Mesenchymal stem cell (in vitro differentiated cells and primary cell): ENCODE results near the gene TVP23A. TPM values are rescaled to one million over a fixed set of nuclear protein-coding genes. Genes with fewer than 3 reads are reported as not detected.

Experiments used
- DNase-seq: peaks from one replicate; pipeline ENCODE4 v3.0.0-alpha.2; 2013
- H2AFZ ChIP-seq: one replicate; pipeline ENCODE4 v1.6.1; 2013; ENCODE audit warnings: low read depth, mild to moderate bottlenecking, control low read depth, inconsistent platforms, low read length, moderate library complexity
- H2AK5ac ChIP-seq: 2 replicates; pipeline ENCODE4 v1.6.1; 2013; ENCODE audit warnings: low read length, moderate library complexity, mild to moderate bottlenecking, inconsistent platforms; ENCODE audit not compliant: severe bottlenecking
- H2BK120ac ChIP-seq: one replicate; pipeline ENCODE4 v1.6.1; 2013; ENCODE audit warnings: low read depth, mild to moderate bottlenecking, inconsistent platforms, low read length, moderate library complexity
- H2BK12ac ChIP-seq, 2 experiments: one replicate each; pipeline ENCODE4 v1.6.1; 2013; ENCODE audit warnings: inconsistent platforms in 2 of 2, low read length in 2 of 2, mild to moderate bottlenecking in 2 of 2, moderate library complexity in 2 of 2, control low read depth in 1 of 2
- H2BK15ac ChIP-seq: one replicate; pipeline ENCODE4 v1.6.1; 2013; ENCODE audit warnings: mild to moderate bottlenecking, low read depth, inconsistent platforms; ENCODE audit not compliant: poor library complexity, severe bottlenecking
- H2BK5ac ChIP-seq: 2 replicates; pipeline ENCODE4 v1.6.1; 2013; ENCODE audit warnings: low read depth, mild to moderate bottlenecking, low read length, control low read depth, inconsistent platforms; ENCODE audit not compliant: poor library complexity, severe bottlenecking
- H3K14ac ChIP-seq, 2 experiments: one replicate each; pipeline ENCODE4 v1.6.1; 2013; ENCODE audit warnings: inconsistent platforms in 2 of 2, low read length in 2 of 2, control low read depth in 1 of 2, mild to moderate bottlenecking in 1 of 2, moderate library complexity in 1 of 2
- H3K18ac ChIP-seq, 2 experiments: one replicate each; pipeline ENCODE4 v1.6.1; 2013; ENCODE audit warnings: inconsistent platforms in 2 of 2, low read length in 2 of 2, control low read depth in 1 of 2, low read depth in 1 of 2, mild to moderate bottlenecking in 1 of 2
- H3K23ac ChIP-seq, 2 experiments: one replicate each; pipeline ENCODE4 v1.6.1; 2013; ENCODE audit warnings: inconsistent platforms in 2 of 2, low read length in 2 of 2, mild to moderate bottlenecking in 2 of 2, moderate library complexity in 2 of 2, control low read depth in 1 of 2
- H3K27ac ChIP-seq: 2 replicates; pipeline ENCODE4 v1.5.1; 2013; ENCODE audit warnings: mild to moderate bottlenecking, moderate library complexity, low read length, control low read depth, inconsistent platforms; ENCODE audit not compliant: poor library complexity, severe bottlenecking
- H3K27me3 ChIP-seq, 2 experiments: 2 replicates each; pipeline versions ENCODE4 v1.6.1 to v1.7.0; 2013; ENCODE audit warnings: low read length in 2 of 2, mild to moderate bottlenecking in 2 of 2, moderate library complexity in 2 of 2, control low read depth in 1 of 2, inconsistent platforms in 1 of 2; ENCODE audit not compliant: control insufficient read depth in 1 of 2, insufficient read depth in 1 of 2
- H3K36me3 ChIP-seq, 2 experiments: 2 replicates each; pipeline versions ENCODE4 v1.6.1 to v1.7.0; 2013; ENCODE audit warnings: low read length in 2 of 2, control low read depth in 1 of 2, inconsistent platforms in 1 of 2, low read depth in 1 of 2, mild to moderate bottlenecking in 1 of 2; ENCODE audit not compliant: insufficient read depth in 2 of 2, control insufficient read depth in 1 of 2
- H3K4ac ChIP-seq, 2 experiments: one replicate each; pipeline ENCODE4 v1.6.1; 2013; ENCODE audit warnings: inconsistent platforms in 2 of 2, low read length in 2 of 2, mild to moderate bottlenecking in 2 of 2, moderate library complexity in 2 of 2, control low read depth in 1 of 2, low read depth in 1 of 2
- H3K4me1 ChIP-seq: 2 replicates; pipeline ENCODE4 v1.6.1; 2013; ENCODE audit warnings: low read depth, low read length, control low read depth; ENCODE audit not compliant: control insufficient read depth, insufficient read depth
- H3K4me2 ChIP-seq: 2 replicates; pipeline ENCODE4 v1.6.1; 2013; ENCODE audit warnings: low read length, mild to moderate bottlenecking, inconsistent platforms; ENCODE audit not compliant: poor library complexity, severe bottlenecking
- H3K4me3 ChIP-seq, 2 experiments: 2 replicates each; pipeline versions ENCODE4 v1.5.1 to v1.7.0; 2013; ENCODE audit warnings: low read length in 2 of 2, mild to moderate bottlenecking in 2 of 2, control low read depth in 1 of 2, low read depth in 1 of 2; ENCODE audit not compliant: insufficient read depth in 1 of 2
- H3K79me1 ChIP-seq: replicated peaks from 2 replicates; pipeline ENCODE4 v1.6.1; 2013; ENCODE audit warnings: mild to moderate bottlenecking, control low read depth, low read length, inconsistent platforms; ENCODE audit not compliant: poor library complexity, severe bottlenecking
- H3K9ac ChIP-seq: 2 replicates; pipeline ENCODE4 v1.7.0; 2013; ENCODE audit warnings: mild to moderate bottlenecking, low read length, moderate library complexity
- H3K9me3 ChIP-seq: 2 replicates; pipeline ENCODE4 v1.7.0; 2013; ENCODE audit warnings: mild to moderate bottlenecking, low read length; ENCODE audit not compliant: control insufficient read depth
- H4K8ac ChIP-seq: one replicate; pipeline ENCODE4 v1.6.1; 2013; ENCODE audit warnings: inconsistent platforms, mild to moderate bottlenecking, low read length, moderate library complexity
- H4K91ac ChIP-seq: one replicate; pipeline ENCODE4 v1.6.1; 2013; ENCODE audit warnings: mild to moderate bottlenecking, low read length, inconsistent platforms
- WGBS: methylation state at CpG from one replicate; pipeline ENCODE4 v1.1.7; 2013; ENCODE audit warnings: mixed read lengths; 5-methylcytosine and 5-hydroxymethylcytosine counted together
- polyA plus RNA-seq, 2 experiments: library from polyadenylated mRNA; stranded (reverse); fragments of 200-250 nt; gene quantifications; one replicate each; pipeline ENCODE4 v1.2.3, GENCODE V29; 2013

Gene TVP23A
- polyA plus RNA-seq (2013, experiment 1 of 2): not detected
- not detected for polyA plus RNA-seq (2013, experiment 2 of 2)

GRCh38 chr16:10817963-10818941 is at the start of gene TVP23A:
TSS of gene TVP23A (minus strand) at chr16:10818794. CDS start at chr16:10818493, 301 bp downstream.
- Histone ChIP-seq H2BK120ac (no peak within 1 kb of the TSS), H3K4ac (no peak within 1 kb of the TSS), H3K27me3 (peaks cover 35% of the 10 kb centered on the region in 2 experiments), H3K4me1 (peaks cover 6% of the 10 kb centered on the region), H3K14ac (no peak within 1 kb of the TSS), H4K91ac (no peak within 1 kb of the TSS), H2AK5ac (no peak within 1 kb of the TSS), H3K4me3 (no peak within 1 kb of the TSS), H3K9ac (no peak within 1 kb of the TSS), H3K23ac (no peak within 1 kb of the TSS), H3K9me3 (no peaks in the 10 kb centered on the region), H2AFZ (no peak within 1 kb of the TSS), H3K27ac (no peak within 1 kb of the TSS), H3K36me3 (no peaks in the 10 kb centered on the region), H2BK15ac (no peak within 1 kb of the TSS), H2BK5ac (no peak within 1 kb of the TSS), H2BK12ac (no peak within 1 kb of the TSS), H4K8ac (no peak within 1 kb of the TSS), H3K4me2 (no peak within 1 kb of the TSS), H3K79me1 (no peaks in the 10 kb centered on the region), H3K18ac (no peak within 1 kb of the TSS)
- 6% methylated on average over 57 of the region's 64 CpGs for WGBS
- no peak for DNase-seq

DNA sequence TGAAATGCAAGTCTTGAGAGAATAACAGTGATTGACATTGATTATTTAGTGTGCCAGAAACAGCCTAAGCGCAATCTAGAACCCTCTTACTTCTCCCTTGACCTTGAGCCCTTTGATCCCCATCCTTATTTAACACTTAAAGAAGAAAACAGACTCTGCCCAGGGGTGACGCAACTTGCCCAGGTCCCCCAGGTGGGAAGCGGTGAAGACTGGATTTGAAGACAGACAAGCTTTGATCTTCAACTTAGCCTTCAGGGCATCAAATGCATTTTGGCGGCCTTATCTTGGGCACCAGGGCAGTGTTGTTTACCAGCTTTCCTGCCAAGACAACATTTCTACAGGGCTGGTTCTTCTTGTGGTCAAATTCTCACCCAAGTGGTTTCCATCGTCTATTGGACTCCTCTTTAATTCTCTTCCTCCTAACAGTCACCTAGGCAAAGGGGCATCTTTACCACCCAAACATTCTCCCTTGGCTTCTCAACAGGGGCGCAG is 49.6 kb upstream of the TVP23A start:
- Histone ChIP-seq H3K23ac (no peak overlapping the region), H3K9ac (no peak overlapping the region), H3K9me3 (no peaks in the 10 kb centered on the region), H2AK5ac (no peak overlapping the region), H3K4me2 (no peak overlapping the region), H2BK15ac (no peak overlapping the region), H3K18ac (no peak overlapping the region), H2BK5ac (no peak overlapping the region), H4K91ac (no peak overlapping the region), H3K27me3 (peaks cover 0 to 5% of the 10 kb centered on the region in 2 experiments), H3K4ac (no peak overlapping the region), H2BK120ac (no peak overlapping the region), H4K8ac (no peak overlapping the region), H3K36me3 (no peaks in the 10 kb centered on the region), H3K4me1 (peaks cover 8% of the 10 kb centered on the region), H3K27ac (no peak overlapping the region), H3K14ac (no peak overlapping the region), H3K79me1 (no peaks in the 10 kb centered on the region), H2BK12ac (no peak overlapping the region), H3K4me3 (no peak overlapping the region), H2AFZ (no peak overlapping the region)
- DNase-seq: no peak
- WGBS: 92% methylated on average over 6 of the region's 6 CpGs

DNA sequence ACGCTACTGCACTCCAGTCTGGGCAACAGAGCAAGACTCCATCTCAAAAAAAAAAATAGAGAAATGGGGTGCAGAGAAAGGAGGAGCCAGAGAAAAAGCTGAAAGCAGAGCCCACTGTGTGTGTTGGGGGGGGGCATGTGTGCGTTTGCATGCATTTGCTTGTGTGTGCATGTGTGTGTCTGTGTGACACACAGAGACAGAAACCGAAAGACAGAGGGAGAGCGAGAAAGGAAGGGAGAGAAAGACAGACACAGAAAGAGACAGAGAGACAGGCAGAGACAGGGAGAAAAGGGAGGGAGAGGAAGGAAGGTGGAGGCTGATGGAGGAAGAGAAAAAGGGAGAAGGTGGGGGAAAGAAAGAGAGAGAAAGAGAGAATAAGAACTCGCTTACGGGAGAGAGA is 48.6 kb upstream of the TVP23A start:
- Histone ChIP-seq H3K4me3 (no peak overlapping the region), H3K27me3 (peaks cover 0 to 5% of the 10 kb centered on the region in 2 experiments)

More for the DNA sequence above, 48.6 kb upstream of the TVP23A start:
- no peak overlapping the region for H2AFZ ChIP-seq
- WGBS: 96% methylated on average over 6 of the region's 6 CpGs
- DNase-seq: no peak
- no peak overlapping the region for H3K23ac ChIP-seq
- H2BK5ac ChIP-seq: no peak overlapping the region
- H3K4me1 ChIP-seq: peaks cover 10% of the 10 kb centered on the region
- H4K91ac ChIP-seq: no peak overlapping the region
- no peak overlapping the region for H3K4me2 ChIP-seq
- H3K4ac ChIP-seq: no peak overlapping the region
- H2BK12ac ChIP-seq: no peak overlapping the region
- no peak overlapping the region for H3K9ac ChIP-seq
- H4K8ac ChIP-seq: no peak overlapping the region
- no peaks in the 10 kb centered on the region for H3K36me3 ChIP-seq
- H3K27ac ChIP-seq: no peak overlapping the region
- H3K14ac ChIP-seq: no peak overlapping the region
- no peak overlapping the region for H2BK15ac ChIP-seq
- no peaks in the 10 kb centered on the region for H3K9me3 ChIP-seq
- H3K18ac ChIP-seq: no peak overlapping the region
- H2AK5ac ChIP-seq: no peak overlapping the region
- H3K79me1 ChIP-seq: no peaks in the 10 kb centered on the region
- no peak overlapping the region for H2BK120ac ChIP-seq
